ENCODE measurements around the gene SLC38A8.

SLC38A8 gene

DNA sequence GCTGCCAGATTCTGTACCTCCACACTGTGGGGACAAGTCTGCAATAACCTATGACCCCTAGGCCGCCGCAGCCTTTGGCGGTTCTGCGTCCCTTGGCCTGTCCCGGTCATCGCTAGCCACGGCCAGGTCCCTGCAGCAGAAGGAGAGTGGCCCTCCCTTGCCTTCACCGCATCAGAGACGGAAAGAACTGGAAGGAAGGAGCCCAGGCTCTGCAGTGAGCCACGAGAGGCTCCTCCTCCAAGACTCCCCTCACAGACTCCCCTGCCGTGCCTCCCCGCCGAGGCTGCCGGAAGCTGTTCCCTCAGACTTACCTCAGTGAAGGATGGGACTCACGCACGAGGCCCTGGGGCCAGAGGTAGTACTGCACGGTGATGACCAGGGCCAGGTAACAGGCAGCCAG is 11.0 kb downstream of the SLC38A8 start:
- no peak for DNase-seq (ENCODE audit: low spot score)

DNA sequence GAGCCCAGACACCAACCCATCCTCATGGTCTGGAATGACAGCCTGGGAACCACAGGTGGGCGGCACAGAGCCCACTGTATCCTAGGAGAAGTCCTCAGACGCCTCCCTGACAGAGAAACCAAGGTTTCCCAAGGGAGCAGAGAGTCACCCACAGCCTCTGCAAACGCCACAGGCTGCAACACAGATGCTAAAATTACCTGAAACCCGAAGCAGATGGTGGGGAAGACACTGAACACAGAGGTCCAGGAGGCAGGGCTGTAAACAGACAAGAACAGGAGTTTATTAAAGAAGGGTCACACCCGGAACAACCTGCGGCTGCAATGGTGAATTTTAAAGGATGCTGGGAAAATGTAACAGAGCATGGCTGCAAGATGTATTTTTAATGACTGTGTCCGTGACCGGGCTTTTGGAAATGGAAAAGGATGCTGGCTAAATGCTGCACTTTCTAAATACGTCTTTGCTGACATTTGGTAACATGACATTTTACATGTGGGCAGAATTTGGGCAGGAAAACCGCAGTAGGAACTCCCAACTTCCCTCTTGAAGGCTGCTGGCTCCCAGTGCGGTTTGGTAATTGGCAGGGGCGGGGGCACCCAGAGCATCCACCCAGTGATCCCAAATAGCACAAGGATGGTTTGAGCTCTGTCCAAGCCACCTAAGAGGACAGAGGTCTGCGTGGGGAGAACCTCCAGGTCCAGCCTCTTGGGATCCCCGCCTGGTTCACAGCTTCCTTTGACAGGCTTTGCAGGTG is 13.1 kb downstream of the SLC38A8 start:
- no peak for DNase-seq (ENCODE audit: low spot score)

DNA sequence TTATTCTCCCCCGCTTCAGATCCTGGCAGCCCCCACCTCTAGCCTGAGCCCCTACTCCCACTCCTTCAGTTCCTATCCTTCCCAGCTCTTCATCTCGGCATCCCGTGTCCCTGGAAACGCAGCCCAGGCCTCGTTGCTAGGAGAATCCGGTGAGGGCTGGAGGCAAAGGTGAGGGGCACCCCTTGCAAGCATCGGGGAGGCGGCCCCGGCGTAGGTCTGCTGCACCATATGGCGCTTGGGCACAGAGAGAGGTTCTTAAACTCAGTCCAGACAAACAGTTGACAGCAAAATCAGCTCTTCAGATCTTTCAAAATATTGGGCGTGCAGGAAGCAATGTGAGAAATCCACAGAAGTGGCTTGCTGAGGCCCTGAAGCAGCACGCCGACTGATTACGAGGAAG is 15.0 kb downstream of the SLC38A8 start:
- no peak for DNase-seq (ENCODE audit: low spot score)

DNA sequence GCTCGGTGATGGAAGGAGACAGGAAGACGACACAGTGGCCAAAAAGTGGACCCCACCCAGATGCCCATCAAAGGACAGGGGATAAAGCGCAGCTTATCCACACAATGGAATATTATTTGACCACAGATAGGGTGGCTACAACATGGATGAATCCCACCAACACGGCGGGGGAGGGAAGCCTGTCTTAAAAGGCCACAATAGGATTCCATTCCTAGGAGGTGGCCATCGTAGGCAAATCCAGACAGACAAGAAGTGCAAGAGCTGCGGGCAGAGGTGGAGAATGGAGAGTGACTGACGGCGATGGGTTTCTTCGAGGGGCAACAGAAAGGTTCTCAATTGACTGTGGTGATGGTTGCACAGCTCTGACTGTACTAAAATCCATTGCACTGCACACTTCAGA is 16.0 kb downstream of the SLC38A8 start:
- DNase-seq (ENCODE audit: low spot score) = no peak

DNA sequence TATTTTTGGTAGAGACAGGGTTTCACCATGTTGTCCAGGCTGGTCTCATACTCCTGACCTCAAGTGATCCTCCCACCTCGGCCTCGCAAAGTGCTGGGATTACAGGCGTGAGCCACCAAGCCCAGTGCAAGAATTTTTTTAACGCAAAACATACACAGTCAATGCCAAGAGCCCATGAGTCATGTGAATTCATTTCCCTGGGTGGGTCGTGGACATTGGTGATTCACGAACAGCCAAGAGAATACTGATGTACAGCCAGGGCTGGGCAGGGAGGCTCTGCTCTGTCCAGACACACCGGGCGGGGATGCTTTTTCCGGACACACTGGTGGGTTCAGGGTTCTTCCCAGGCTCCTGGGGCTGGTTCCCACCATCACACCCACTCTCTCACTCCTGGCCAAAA is 17.7 kb downstream of the SLC38A8 start:
- DNase-seq (ENCODE audit: low spot score) = no peak

DNA sequence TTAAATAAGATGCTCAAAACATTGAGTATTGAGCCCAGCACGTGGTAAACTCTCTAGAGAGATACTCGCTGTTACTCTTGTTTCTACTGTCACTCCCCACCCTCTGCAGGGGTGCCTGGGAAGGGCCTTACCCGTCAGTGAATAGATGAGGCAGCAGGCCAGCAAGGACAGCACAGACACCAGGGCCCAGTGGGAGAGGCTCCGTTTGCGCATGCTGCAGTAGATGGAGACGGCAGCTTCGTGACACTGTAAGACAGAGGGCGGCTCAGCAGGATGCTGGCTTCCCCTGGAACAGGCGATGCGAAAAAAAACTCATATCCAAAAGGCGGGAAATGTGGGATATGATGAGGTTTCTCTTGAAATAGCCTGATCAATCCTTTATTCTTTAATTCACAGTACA is 20.0 kb downstream of the SLC38A8 start:
- DNase-seq (ENCODE audit: low spot score) = no peak

DNA sequence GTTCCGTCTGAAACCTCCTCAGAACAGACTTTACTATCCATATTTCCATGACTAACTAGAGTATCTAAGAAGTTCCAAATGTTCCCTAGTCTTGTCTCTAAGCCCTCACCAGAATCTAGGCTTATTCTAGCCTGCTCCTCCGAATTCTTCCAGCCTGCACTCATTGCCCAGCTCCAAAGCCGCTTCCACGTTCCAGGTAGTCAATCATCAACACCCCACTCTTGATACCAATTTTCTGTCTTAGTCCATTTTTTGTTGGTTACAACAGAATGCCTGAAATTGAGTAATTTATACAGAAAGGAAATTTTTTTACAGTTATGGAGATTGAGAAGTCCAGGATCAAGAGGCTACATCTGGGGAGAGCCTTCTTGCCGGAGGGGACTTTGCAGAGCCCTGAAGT is 21.1 kb downstream of the SLC38A8 start:
- no peak for DNase-seq (ENCODE audit: low spot score)

DNA sequence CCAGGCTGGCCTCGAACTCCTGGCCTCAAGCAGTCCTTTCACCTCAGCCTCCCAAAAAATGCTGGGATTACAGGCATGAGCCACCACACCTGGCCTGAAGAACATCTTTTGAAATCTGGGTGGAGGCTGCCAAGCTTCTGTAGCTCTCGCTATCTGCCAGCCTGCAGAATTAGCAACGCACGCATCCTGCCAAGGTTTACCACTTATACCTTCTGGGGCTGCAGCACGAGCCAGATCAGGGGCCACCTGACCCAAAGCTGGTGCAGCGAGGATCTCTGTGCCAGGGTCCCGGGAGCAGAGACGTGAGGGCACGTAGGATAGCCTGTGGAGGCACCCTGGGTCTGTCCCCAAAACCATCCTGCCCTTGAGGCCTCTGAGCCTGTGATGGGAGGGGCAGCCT is 22.2 kb downstream of the SLC38A8 start:
- DNase-seq (ENCODE audit: low spot score) = no peak

DNA sequence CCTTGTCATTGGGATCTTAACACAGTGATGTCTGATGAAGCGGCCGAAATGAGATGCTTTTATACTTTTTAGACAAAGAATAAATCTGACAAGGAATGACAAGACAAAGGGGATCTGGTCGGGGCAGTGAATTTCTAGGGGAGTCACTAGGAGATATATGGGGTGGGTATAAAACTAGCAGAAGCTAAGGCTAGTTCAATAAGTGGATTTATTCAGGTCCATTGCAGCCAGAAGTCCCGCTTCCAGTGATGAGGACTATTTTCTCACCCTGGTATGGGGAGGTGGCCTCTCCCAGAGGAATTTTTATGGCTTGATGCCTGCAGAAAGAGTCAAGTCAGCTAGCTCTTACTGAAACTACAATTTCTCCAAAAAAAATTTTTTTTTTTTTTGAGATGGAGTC is 23.9 kb downstream of the SLC38A8 start:
- no peak for DNase-seq (ENCODE audit: low spot score)

DNA sequence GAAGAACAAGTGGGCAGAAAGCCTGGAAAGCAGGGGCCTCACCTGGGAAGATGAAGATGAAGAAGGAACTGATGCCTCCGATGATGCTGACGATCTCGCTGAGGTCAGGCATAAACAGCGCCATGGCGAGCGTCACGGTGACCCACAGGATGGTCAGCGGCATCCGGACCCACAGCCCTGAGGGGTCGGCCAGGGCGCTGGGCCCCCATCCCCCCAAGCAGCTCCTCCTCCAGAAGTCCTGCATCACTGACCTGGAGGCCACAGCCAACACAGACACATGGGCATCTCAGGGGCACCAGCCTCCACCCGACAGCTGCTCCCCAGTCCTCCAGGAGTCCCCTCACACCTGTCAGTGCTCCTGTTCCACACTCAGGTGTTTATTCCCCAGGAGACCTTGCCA is 26.1 kb downstream of the SLC38A8 start:
- no peak for DNase-seq (ENCODE audit: low spot score)

DNA sequence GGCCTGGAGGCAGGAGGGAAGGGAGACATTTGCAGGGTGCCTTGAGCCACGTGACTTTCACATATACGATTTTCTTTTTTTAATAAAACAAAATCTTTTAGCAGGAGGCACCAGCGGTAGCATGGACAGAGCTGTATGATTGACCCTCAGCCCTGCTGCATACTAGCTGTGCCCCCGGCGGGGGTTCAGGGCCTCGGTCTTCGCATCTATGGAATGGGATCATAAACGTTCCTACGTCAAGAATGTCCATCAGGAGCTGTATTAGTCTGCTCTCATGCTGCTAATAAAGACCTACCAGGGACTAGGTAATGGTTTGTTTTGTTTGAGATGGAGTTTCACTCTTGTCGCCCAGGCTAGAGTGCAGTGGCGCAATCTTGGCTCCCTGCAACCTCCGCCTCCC is 27.2 kb downstream of the SLC38A8 start:
- no peak for DNase-seq (ENCODE audit: low spot score)

DNA sequence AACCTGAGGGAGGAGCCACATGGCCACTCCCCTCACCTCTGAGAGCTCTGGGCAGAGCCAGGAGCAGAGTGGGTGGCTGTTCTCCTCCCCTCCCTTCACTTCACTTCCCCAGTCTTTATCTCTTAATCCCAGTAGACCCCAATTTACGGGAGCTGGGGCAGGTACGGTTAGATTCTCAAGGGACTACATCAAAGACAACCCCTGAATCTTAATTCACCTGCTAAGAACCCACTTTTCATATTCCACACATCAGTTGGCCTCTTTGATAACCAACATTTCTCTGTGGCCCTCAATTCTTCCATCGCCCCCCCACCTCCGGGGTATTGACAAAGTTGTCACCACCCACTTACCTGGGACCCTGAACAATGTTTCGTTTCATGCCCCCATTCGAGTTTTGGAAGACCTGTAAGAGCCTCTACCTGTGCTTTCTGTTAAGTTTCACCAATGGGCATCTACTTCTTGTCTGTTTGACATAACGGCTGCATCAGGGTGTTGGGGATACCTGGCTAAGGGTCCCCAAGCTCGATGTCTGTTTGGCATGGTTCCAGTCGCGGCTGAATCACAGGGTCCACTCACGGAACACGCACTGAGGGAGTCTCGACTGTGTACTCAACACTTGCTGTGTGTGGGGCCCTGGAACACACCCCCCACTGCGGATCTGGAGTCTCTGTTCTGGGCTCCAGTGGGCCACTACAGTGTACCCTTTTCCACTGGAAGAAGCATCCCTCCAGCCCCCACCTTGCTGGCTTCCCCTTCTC is 27.8 kb downstream of the SLC38A8 start:
- no peak for DNase-seq (ENCODE audit: low spot score)

DNA sequence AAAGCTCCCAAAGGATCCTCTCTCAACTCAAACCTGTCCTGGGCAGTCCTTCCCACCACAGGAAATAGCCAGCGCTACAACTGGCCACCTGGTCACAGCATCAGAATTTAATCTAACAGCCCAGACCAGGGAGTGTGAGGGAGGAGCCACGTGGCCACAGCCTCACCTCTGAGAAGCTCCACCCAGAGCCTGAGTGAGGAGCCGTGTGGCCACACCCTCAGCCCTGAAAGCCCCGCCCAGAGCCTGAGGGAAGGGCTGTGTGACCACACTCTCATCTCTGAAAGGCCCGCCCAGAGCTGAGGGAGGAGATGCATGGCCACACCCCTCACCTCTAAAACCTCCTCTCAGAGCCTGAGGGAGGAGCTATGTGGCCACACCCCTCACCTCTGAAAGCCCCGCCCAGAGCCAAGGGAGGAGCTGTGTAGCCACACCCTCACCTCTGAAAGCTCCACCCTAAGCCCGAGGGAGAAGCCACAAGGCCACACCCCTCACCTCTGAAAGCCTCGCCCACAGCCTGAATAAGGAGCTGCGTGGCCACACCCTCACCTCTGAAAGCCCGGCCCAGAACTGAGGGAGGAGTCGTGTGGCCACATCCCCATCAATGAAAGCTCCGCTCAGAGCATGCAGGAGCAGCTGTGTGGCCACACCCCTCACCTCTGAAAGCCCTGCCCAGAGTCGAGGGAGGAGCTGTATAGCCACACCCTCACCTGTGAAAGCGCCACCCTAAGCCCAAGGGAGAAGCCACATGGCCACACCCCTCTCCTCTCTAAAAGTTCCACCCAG is 28.6 kb downstream of the SLC38A8 start:
- DNase-seq (ENCODE audit: low spot score) = peak; percentile 89

DNA sequence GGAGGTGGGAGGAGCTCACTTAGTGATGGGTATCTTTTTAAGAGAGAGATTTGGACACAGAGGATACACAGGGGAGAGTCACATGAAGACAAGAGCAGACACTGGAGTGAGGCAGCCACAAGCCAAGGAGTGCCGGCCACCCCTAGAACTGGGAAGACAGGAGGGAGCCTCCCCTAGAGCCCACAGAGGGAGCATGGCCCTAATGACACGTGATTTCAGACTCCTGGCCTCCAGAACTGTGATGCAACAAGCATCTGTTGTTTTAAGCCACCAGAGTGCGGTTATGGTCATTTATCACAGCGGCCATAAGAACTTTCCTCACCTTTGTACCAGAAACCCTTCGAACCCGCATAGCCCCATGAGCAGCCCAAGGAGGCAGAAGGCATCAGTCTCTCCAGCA is 33.3 kb downstream of the SLC38A8 start:
- DNase-seq (ENCODE audit: low spot score) = no peak

DNA sequence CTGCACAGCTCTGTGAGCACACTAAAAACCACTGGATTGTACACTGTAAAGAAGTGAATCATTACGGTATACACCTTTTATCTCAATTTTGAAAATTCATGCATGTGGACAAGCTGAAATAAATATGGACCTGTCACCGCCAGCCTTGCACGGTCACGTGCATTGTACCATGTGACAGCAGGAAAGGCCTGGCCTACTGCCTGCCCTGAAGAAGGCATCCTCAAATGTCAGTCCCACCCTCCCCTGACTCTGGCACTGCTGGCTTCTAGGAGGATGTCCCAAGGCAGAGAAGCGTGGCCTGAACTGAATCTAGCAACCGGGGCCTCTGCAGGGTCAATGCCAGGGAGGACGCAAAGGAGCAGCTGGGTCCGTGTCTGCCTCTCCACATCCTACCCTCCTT is 34.6 kb downstream of the SLC38A8 start:
- DNase-seq (ENCODE audit: low spot score) = peak; percentile 9

DNA sequence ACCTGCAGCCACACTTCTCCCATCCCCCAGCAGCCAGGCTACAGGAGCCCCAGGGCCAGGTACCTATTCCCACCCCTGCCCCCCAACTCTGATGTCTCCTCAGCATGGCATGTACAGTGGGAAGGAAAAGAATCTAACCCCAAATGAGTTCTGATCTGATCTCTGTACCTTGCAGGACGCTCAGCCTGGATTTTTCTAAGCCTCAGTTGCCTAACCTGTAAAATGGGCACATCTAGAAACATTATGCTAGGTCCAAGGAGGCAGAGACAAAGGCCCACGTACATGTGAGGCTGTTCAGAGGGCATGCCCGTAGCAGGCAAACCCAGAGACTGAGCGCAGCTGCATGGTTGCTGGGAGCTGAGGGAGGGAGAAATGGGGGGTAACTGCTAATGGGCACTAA is 35.1 kb downstream of the SLC38A8 start:
- no peak for DNase-seq (ENCODE audit: low spot score)

DNA sequence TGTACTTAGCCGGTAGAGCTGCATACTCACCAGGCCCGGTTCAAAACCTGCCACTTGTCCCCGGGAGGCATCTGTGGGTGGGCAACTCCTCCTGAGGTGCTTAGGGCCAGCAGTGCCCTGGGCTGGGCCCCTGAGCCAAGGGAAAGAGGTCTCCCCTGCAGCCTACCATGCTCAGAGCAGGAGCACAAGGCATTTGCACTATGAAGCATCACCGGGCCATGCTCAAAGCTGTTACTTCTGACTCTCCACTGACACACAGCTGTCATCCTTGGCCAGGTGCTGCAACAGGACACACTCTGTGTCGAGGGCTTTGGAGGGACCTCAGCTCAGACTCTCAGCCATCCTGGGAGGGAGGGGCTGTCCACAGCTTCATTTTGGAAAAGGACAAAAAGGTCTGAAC is 37.2 kb downstream of the SLC38A8 start:
- no peak for DNase-seq (ENCODE audit: low spot score)

DNA sequence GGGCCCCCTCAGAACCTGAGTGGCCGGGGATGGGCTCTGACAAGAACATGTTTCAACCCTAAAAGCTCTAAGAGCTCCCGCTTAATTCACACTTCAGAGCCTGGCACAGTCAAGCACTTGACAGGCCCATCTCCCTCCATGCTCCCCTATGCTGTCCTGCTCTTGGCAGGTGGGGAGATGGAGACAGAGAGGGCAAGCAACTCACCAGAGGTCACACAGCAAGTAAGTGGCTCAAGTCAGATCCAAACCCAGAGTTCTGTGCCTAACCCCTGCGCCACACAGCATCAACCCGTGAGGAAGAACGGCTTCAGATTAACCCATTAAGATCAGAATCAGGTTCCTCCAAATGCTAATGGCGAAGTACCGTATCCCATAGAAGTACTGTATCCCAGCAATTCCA is 38.2 kb downstream of the SLC38A8 start:
- DNase-seq (ENCODE audit: low spot score) = no peak

DNA sequence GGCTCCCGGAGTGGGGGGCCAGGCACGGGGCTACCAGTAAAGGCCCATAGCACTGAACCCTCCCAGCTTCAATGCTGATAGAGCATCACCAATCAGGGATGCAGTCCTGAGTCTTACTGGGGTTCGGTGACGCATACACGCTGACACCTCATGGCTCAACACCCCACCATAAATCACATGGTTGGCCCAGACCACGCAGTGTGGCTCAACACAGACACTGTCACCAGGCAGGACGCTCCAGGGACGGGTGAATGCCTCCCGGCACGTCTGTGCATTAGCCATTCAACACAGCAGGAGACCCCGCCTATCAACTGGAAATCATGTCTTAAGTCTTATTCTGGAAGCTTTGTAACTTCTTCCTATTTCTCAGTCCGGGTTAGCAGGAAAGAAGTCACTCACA is 39.6 kb downstream of the SLC38A8 start:
- no peak for DNase-seq (ENCODE audit: low spot score)

DNA sequence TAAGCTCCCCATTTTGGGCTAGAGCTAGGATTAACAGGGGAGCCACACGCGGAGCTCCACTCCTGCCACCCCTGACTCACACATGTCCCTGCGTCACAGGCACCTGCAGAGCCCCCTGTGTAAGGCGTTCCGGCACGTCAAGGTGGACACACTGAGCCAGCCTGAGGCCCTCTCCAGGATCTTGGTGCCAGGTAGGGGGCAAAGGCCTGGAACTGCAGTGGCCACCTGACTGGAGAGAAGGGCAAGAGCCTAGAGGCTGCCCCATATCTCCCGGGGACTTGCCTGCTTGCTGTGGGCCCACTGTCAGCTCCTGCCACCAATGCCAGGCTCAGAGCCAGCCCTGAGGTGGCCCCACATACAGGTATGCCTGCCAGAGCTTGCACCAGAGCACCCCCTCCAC is 40.9 kb downstream of the SLC38A8 start:
- no peak for DNase-seq (ENCODE audit: low spot score)

DNA sequence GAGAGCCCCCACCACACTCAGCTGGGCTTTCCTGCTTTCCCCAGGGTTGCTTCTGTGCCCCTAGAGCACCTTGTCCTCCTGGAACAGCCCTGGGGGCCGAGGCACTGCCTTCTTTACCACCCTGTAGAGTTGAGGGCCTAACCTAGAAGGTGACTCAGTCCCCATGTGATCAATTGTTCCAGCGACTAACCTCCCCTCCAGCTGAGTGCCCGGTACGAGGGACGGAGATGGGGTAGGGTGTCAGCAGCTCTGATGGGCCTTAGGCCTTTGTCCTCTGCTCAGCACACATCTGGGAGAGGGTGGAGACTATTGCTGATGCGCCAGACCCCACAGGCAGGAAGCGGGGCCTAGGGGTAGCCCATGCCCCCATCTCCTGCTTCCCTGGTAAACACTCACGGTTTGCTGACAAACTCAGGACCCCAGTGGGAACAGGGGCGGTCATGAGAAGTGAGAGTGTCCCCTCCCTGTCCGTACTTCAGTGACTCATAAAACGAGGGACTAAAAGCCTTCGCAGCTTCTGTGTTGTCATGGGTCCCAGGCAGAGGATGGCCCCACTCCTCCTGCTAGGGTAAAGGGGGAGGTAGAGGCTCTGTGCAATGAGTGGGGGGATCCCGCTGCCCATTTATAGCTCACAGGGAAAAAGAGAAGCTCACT is 41.5 kb downstream of the SLC38A8 start:
- DNase-seq (ENCODE audit: low spot score) = no peak

DNA sequence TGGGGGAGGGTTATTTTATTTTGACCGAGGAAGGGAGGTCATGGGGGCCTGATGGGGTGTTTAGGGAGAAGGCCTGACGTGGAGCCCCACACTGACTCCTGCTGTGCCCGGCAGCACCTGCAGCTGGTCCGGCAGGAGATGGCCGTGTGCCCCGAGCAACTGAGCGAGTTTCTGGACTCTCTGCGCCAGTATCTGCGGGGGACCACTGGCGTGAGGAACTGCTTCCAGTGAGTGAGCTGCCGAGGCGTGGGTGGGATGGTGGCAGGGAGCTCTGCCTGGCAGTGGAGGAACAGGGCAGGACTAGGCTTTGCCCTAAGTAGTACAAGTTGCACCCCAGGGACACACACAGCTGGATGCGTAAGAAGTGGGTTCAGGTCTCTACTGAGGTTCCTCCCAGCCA is 44.5 kb downstream of the SLC38A8 start:
- DNase-seq (ENCODE audit: low spot score) = no peak

Data from D341Med (cell line).